Body of pancreas (tissue), 4 donors: ENCODE measurements around the gene ATAD3C. TPM values are rescaled to one million over a fixed set of nuclear protein-coding genes. Genes with fewer than 3 reads are reported as not detected.

Source experiments
- ATAC-seq: fragments of 150-250 bp; one replicate; pipeline ENCODE4 v1.9.1; 2016
- DNase-seq, 4 donors: peaks; one replicate each; pipeline ENCODE4 v3.0.0-alpha.2; 2019
- H3K27ac ChIP-seq, 4 donors: fragments of 200-600 bp; sonication (generic); 1 replicate in 3 of 4; 2 replicates in 1 of 4; pipeline versions ENCODE4 v1.5.1 to v1.6.1; 2016 to 2019; ENCODE audit warnings: mild to moderate bottlenecking in 1 of 4, mixed read lengths in 1 of 4, moderate library complexity in 1 of 4
- H3K27me3 ChIP-seq, 2 donors: fragments of 200-600 bp; sonication (generic); one replicate each; pipeline ENCODE4 v1.6.0; 2016; ENCODE audit warnings: mild to moderate bottlenecking in 1 of 2
- H3K36me3 ChIP-seq, 2 donors: fragments of 200-600 bp; sonication (generic); replicated peaks in 1 of 2; 2 replicates each; pipeline ENCODE4 v1.5.1; 2016; ENCODE audit warnings: low read depth in 2 of 2; ENCODE audit not compliant: insufficient read depth in 1 of 2
- H3K4me1 ChIP-seq: fragments of 200-600 bp; sonication (generic); one replicate; pipeline ENCODE4 v1.6.0; 2016
- H3K4me3 ChIP-seq, 2 donors: fragments of 200-600 bp; sonication (generic); 1 replicate in 1 of 2; 2 replicates in 1 of 2; pipeline ENCODE4 v1.5.1; 2016 to 2019
- H3K9me3 ChIP-seq, 3 donors: fragments of 200-600 bp; sonication (generic); 1 replicate in 2 of 3; 2 replicates in 1 of 3; pipeline ENCODE4 v1.5.1; 2016
- CTCF ChIP-seq, 7 experiments: fragments of 450-650 bp in 4 of 7; fragments of 200-600 bp in 3 of 7; sonication (generic) in 3 of 7; IDR thresholded peaks; one replicate each; pipeline ENCODE4 v1.5.1; 2016 to 2019; ENCODE audit warnings: antibody characterized with exemption in 7 of 7
- POLR2A ChIP-seq, 3 donors: fragments of 450-650 bp; IDR thresholded peaks; one replicate each; pipeline ENCODE4 v1.6.1; 2016; ENCODE audit warnings: antibody characterized with exemption in 3 of 3, mild to moderate bottlenecking in 2 of 3
- WGBS, 2 donors: methylation state at CpG; one replicate each; pipeline ENCODE4 v1.1.5; 2017; 5-methylcytosine and 5-hydroxymethylcytosine counted together
- intact Hi-C: fragments of 100-400 bp; cut with DNase I; formaldehyde crosslinking; loops from one replicate; pipeline ENCODE4 v1.15.1; 2023
- total RNA-seq, 2 donors: library from RNA; depleted of rRNA; stranded (reverse); fragments of >200 nt; gene quantifications; one replicate each; pipeline ENCODE4 v1.1.0, GENCODE V29; 2016

Gene ATAD3C
- total RNA-seq = 1 to 10 TPM; 1.6 to 2.3 TPM

- Histone ChIP-seq H3K36me3 (no peaks in the 10 kb centered on the region), H3K27me3 (no peaks in the 10 kb centered on the region), H3K9me3 (no peaks in the 10 kb centered on the region), H3K4me3 (no peak within 1 kb of the TSS), H3K27ac (no peak within 1 kb of the TSS), H3K4me1 (no peaks in the 10 kb centered on the region)
- TF ChIP-seq CTCF (IDR thresholded peaks at IDR 0.05) (no peak), POLR2A (IDR thresholded peaks at IDR 0.05) (no peak)
- ATAC-seq (no peak), DNase-seq (no peak)
- WGBS, 2 donors = 62 to 67% methylated on average over 6 of the region's 6 CpGs
- intact Hi-C loops = no loop called here
Measured at GRCh38 chr1:1449099-1449739, at the start of gene ATAD3C. TSS of gene ATAD3C (plus strand) at chr1:1449689. CDS start at chr1:1450684, 995 bp downstream.

GRCh38 chr1:1399872-1400575, 49.5 kb upstream of the ATAD3C start:
- intact Hi-C loops = loop anchor here (5.0 to 10.0 kb wide), 2 partner anchors 37 to 95 kb away; partner anchors contain the start of gene VWA1
- Histone ChIP-seq H3K4me1 (peaks cover 36% of the 10 kb centered on the region), H3K9me3 (no peaks in the 10 kb centered on the region), H3K36me3 (peaks cover 0 to 7% of the 10 kb centered on the region in 2 donors), H3K27me3 (no peaks in the 10 kb centered on the region), H3K4me3 (peak overlapping the region; percentile 84 to 96), H3K27ac (peak overlapping the region; percentile 39 to 85 (median 68))
- TF ChIP-seq CTCF (IDR thresholded peaks at IDR 0.05) (no peak), POLR2A (IDR thresholded peaks at IDR 0.05) (no peak)
- ATAC-seq (no peak), DNase-seq (no peak)
- 3 to 38% methylated on average over 2 to 31 of the region's 34 CpGs for WGBS, 2 donors

GRCh38 chr1:1400576-1401456, 48.7 kb upstream of the ATAD3C start:
- no peaks in the 10 kb centered on the region for H3K9me3 ChIP-seq
- H3K27ac ChIP-seq = peak overlapping the region in 3 of 4 donors; percentile 54 to 85 (median 83)
- no peak for TF ChIP-seq CTCF (IDR thresholded peaks at IDR 0.05)
- TF ChIP-seq POLR2A (IDR thresholded peaks at IDR 0.05) = no peak
- H3K4me1 ChIP-seq = peaks cover 44% of the 10 kb centered on the region
- H3K36me3 ChIP-seq = peaks cover 0 to 5% of the 10 kb centered on the region in 2 donors
- 55 to 74% methylated on average over 14 to 22 of the region's 22 CpGs for WGBS, 2 donors
- no peak overlapping the region for H3K4me3 ChIP-seq
- ATAC-seq = no peak
- no peak for DNase-seq
- H3K27me3 ChIP-seq = no peaks in the 10 kb centered on the region
- intact Hi-C loops = loop anchor here (5.0 kb wide), 1 partner anchor 36 kb away; the partner anchor contains the start of gene VWA1

GRCh38 chr1:1401457-1402010, 48.0 kb upstream of the ATAD3C start:
- intact Hi-C loops = loop anchor here (5.0 kb wide), 1 partner anchor 36 kb away; the partner anchor contains the start of gene VWA1
- no peaks in the 10 kb centered on the region for H3K27me3 ChIP-seq
- TF ChIP-seq POLR2A (IDR thresholded peaks at IDR 0.05) (no peak), CTCF (IDR thresholded peaks at IDR 0.05) (no peak)
- H3K4me1 ChIP-seq = peaks cover 51% of the 10 kb centered on the region
- ATAC-seq (no peak), DNase-seq (no peak)
- peak overlapping the region in 1 of 4 donors; percentile 30 for H3K27ac ChIP-seq
- peaks cover 0 to 5% of the 10 kb centered on the region in 2 donors for H3K36me3 ChIP-seq
- H3K4me3 ChIP-seq = no peak overlapping the region
- 80 to 82% methylated on average over 7 of the region's 7 CpGs for WGBS, 2 donors
- H3K9me3 ChIP-seq = no peaks in the 10 kb centered on the region
